ENCODE data around the gene CRYBG3.

CRYBG3 gene

DNA sequence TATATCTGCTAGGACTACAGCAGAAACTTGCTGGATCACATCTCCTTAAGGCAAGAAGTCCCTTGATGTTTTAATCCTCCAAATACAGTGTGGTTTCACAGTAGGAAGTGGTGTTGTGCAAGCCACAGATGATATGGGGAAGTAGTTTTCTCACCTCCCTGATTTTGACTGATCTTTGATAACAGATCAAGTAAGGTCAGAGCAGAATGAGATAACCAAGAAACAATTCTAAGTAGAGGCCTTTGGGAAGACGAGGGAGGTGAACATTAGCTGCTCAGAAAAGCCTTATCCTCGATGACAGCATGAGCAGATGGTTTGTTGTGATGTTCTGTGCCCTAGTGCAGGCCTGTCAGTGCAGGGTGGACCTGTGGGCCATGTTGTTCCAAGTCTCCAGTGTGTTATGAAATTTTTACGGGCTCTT lies 89.1 kb downstream of the CRYBG3 start:
- WGBS: 60% methylated on average over 2 of the region's 3 CpGs

GRCh38 chr3:97911459-97911858 lies 89.6 kb downstream of the CRYBG3 start:
- H4K91ac ChIP-seq (ENCODE audit: low read length): no peak overlapping the region
- no peaks in the 10 kb centered on the region for H3K4me1 ChIP-seq (ENCODE audit: control insufficient read depth, insufficient read depth, low read depth, low read length)
- no peak overlapping the region for H2BK12ac ChIP-seq (ENCODE audit: low read length in 2 of 2)
- no peak overlapping the region for H2BK120ac ChIP-seq (ENCODE audit: low read depth, low read length)
- H3K23ac ChIP-seq (ENCODE audit: low read length in 2 of 2): no peak overlapping the region
- no peaks in the 10 kb centered on the region for H3K79me1 ChIP-seq (replicated peaks; ENCODE audit: low read length, poor library complexity, severe bottlenecking)
- no peak overlapping the region for H3K4me2 ChIP-seq (ENCODE audit: low read length, poor library complexity, severe bottlenecking)
- no peak overlapping the region for H4K8ac ChIP-seq (ENCODE audit: low read length)
- no peak overlapping the region for H3K27ac ChIP-seq (ENCODE audit: low read length, poor library complexity, severe bottlenecking)
- no peak overlapping the region for H3K4ac ChIP-seq (ENCODE audit: low read depth in 1 of 2, low read length in 2 of 2)
- H2BK15ac ChIP-seq (ENCODE audit: low read depth, poor library complexity, severe bottlenecking): no peak overlapping the region
- H3K18ac ChIP-seq (ENCODE audit: low read depth in 1 of 2, low read length in 2 of 2): no peak overlapping the region
- H3K14ac ChIP-seq (ENCODE audit: low read length in 2 of 2): no peak overlapping the region
- no peak overlapping the region for H3K4me3 ChIP-seq (ENCODE audit: insufficient read depth in 1 of 2, low read depth in 1 of 2, low read length in 2 of 2)
- H2AK5ac ChIP-seq (ENCODE audit: low read length, severe bottlenecking): no peak overlapping the region
- H3K9ac ChIP-seq (ENCODE audit: low read length): no peak overlapping the region
- H3K9me3 ChIP-seq (ENCODE audit: control insufficient read depth, low read length): no peaks in the 10 kb centered on the region
- WGBS: no CpG with 5 or more reads among the region's 3 CpGs
- DNase-seq: no peak
- no peak overlapping the region for H2BK5ac ChIP-seq (ENCODE audit: low read depth, low read length, poor library complexity, severe bottlenecking)
- no peak overlapping the region for H2AFZ ChIP-seq (ENCODE audit: low read depth, low read length)
- H3K36me3 ChIP-seq (ENCODE audit: control insufficient read depth in 1 of 2, insufficient read depth in 2 of 2, low read depth in 1 of 2, low read length in 2 of 2): peaks cover 0 to 31% of the 10 kb centered on the region in 2 experiments
- no peaks in the 10 kb centered on the region for H3K27me3 ChIP-seq (ENCODE audit: control insufficient read depth in 1 of 2, insufficient read depth in 1 of 2, low read length in 2 of 2)

More for the DNA sequence above, 89.1 kb downstream of the CRYBG3 start:
- Histone ChIP-seq H4K8ac (ENCODE audit: low read length) (no peak overlapping the region), H4K91ac (ENCODE audit: low read length) (no peak overlapping the region), H3K4me3 (ENCODE audit: insufficient read depth in 1 of 2, low read depth in 1 of 2, low read length in 2 of 2) (no peak overlapping the region), H3K9me3 (ENCODE audit: control insufficient read depth, low read length) (no peaks in the 10 kb centered on the region), H3K27me3 (ENCODE audit: control insufficient read depth in 1 of 2, insufficient read depth in 1 of 2, low read length in 2 of 2) (no peaks in the 10 kb centered on the region), H3K4me1 (ENCODE audit: control insufficient read depth, insufficient read depth, low read depth, low read length) (no peaks in the 10 kb centered on the region), H3K23ac (ENCODE audit: low read length in 2 of 2) (no peak overlapping the region), H3K4ac (ENCODE audit: low read depth in 1 of 2, low read length in 2 of 2) (no peak overlapping the region), H2BK15ac (ENCODE audit: low read depth, poor library complexity, severe bottlenecking) (no peak overlapping the region), H2AK5ac (ENCODE audit: low read length, severe bottlenecking) (no peak overlapping the region), H3K27ac (ENCODE audit: low read length, poor library complexity, severe bottlenecking) (no peak overlapping the region), H2AFZ (ENCODE audit: low read depth, low read length) (no peak overlapping the region), H2BK5ac (ENCODE audit: low read depth, low read length, poor library complexity, severe bottlenecking) (no peak overlapping the region), H3K9ac (ENCODE audit: low read length) (no peak overlapping the region), H2BK120ac (ENCODE audit: low read depth, low read length) (no peak overlapping the region), H3K36me3 (ENCODE audit: control insufficient read depth in 1 of 2, insufficient read depth in 2 of 2, low read depth in 1 of 2, low read length in 2 of 2) (peaks cover 0 to 26% of the 10 kb centered on the region in 2 experiments), H2BK12ac (ENCODE audit: low read length in 2 of 2) (no peak overlapping the region), H3K4me2 (ENCODE audit: low read length, poor library complexity, severe bottlenecking) (no peak overlapping the region), H3K79me1 (replicated peaks; ENCODE audit: low read length, poor library complexity, severe bottlenecking) (no peaks in the 10 kb centered on the region), H3K14ac (ENCODE audit: low read length in 2 of 2) (no peak overlapping the region), H3K18ac (ENCODE audit: low read depth in 1 of 2, low read length in 2 of 2) (no peak overlapping the region)
- peak; percentile 12 for DNase-seq

GRCh38 chr3:97914388-97914787 lies 92.6 kb downstream of the CRYBG3 start:
- Histone ChIP-seq H2AFZ (ENCODE audit: low read depth, low read length) (no peak overlapping the region), H3K18ac (ENCODE audit: low read depth in 1 of 2, low read length in 2 of 2) (no peak overlapping the region), H3K23ac (ENCODE audit: low read length in 2 of 2) (no peak overlapping the region), H2BK120ac (ENCODE audit: low read depth, low read length) (no peak overlapping the region), H3K4me1 (ENCODE audit: control insufficient read depth, insufficient read depth, low read depth, low read length) (no peaks in the 10 kb centered on the region), H3K9me3 (ENCODE audit: control insufficient read depth, low read length) (no peaks in the 10 kb centered on the region), H2BK5ac (ENCODE audit: low read depth, low read length, poor library complexity, severe bottlenecking) (no peak overlapping the region), H3K79me1 (replicated peaks; ENCODE audit: low read length, poor library complexity, severe bottlenecking) (no peaks in the 10 kb centered on the region), H2BK15ac (ENCODE audit: low read depth, poor library complexity, severe bottlenecking) (no peak overlapping the region), H3K4me3 (ENCODE audit: insufficient read depth in 1 of 2, low read depth in 1 of 2, low read length in 2 of 2) (no peak overlapping the region), H3K4me2 (ENCODE audit: low read length, poor library complexity, severe bottlenecking) (no peak overlapping the region), H2BK12ac (ENCODE audit: low read length in 2 of 2) (no peak overlapping the region), H3K27me3 (ENCODE audit: control insufficient read depth in 1 of 2, insufficient read depth in 1 of 2, low read length in 2 of 2) (no peaks in the 10 kb centered on the region), H3K14ac (ENCODE audit: low read length in 2 of 2) (no peak overlapping the region), H3K36me3 (ENCODE audit: control insufficient read depth in 1 of 2, insufficient read depth in 2 of 2, low read depth in 1 of 2, low read length in 2 of 2) (peaks cover 0 to 40% of the 10 kb centered on the region in 2 experiments), H3K9ac (ENCODE audit: low read length) (no peak overlapping the region), H3K4ac (ENCODE audit: low read depth in 1 of 2, low read length in 2 of 2) (no peak overlapping the region), H2AK5ac (ENCODE audit: low read length, severe bottlenecking) (no peak overlapping the region), H4K8ac (ENCODE audit: low read length) (no peak overlapping the region), H4K91ac (ENCODE audit: low read length) (no peak overlapping the region), H3K27ac (ENCODE audit: low read length, poor library complexity, severe bottlenecking) (no peak overlapping the region)
- 100% methylated on average over 1 of the region's 2 CpGs for WGBS
- no peak for DNase-seq

- Histone ChIP-seq H3K18ac (ENCODE audit: low read depth in 1 of 2, low read length in 2 of 2) (no peak overlapping the region), H3K14ac (ENCODE audit: low read length in 2 of 2) (no peak overlapping the region), H3K9ac (ENCODE audit: low read length) (no peak overlapping the region), H3K27ac (ENCODE audit: low read length, poor library complexity, severe bottlenecking) (no peak overlapping the region), H3K79me1 (replicated peaks; ENCODE audit: low read length, poor library complexity, severe bottlenecking) (no peaks in the 10 kb centered on the region), H2BK15ac (ENCODE audit: low read depth, poor library complexity, severe bottlenecking) (no peak overlapping the region), H3K4me1 (ENCODE audit: control insufficient read depth, insufficient read depth, low read depth, low read length) (no peaks in the 10 kb centered on the region), H3K9me3 (ENCODE audit: control insufficient read depth, low read length) (no peaks in the 10 kb centered on the region), H4K8ac (ENCODE audit: low read length) (no peak overlapping the region), H3K27me3 (ENCODE audit: control insufficient read depth in 1 of 2, insufficient read depth in 1 of 2, low read length in 2 of 2) (no peaks in the 10 kb centered on the region), H3K36me3 (ENCODE audit: control insufficient read depth in 1 of 2, insufficient read depth in 2 of 2, low read depth in 1 of 2, low read length in 2 of 2) (peaks cover 0 to 57% of the 10 kb centered on the region in 2 experiments), H2AFZ (ENCODE audit: low read depth, low read length) (no peak overlapping the region), H3K4me2 (ENCODE audit: low read length, poor library complexity, severe bottlenecking) (no peak overlapping the region), H2BK12ac (ENCODE audit: low read length in 2 of 2) (no peak overlapping the region), H2BK120ac (ENCODE audit: low read depth, low read length) (no peak overlapping the region), H2AK5ac (ENCODE audit: low read length, severe bottlenecking) (no peak overlapping the region), H4K91ac (ENCODE audit: low read length) (no peak overlapping the region), H3K23ac (ENCODE audit: low read length in 2 of 2) (no peak overlapping the region), H3K4me3 (ENCODE audit: insufficient read depth in 1 of 2, low read depth in 1 of 2, low read length in 2 of 2) (no peak overlapping the region), H2BK5ac (ENCODE audit: low read depth, low read length, poor library complexity, severe bottlenecking) (no peak overlapping the region), H3K4ac (ENCODE audit: low read depth in 1 of 2, low read length in 2 of 2) (no peak overlapping the region)
- no peak for DNase-seq
Measured at GRCh38 chr3:97916576-97916975, 94.8 kb downstream of the CRYBG3 start.
